Prostate gland (tissue), 2 donors: ENCODE measurements around the gene CORO7.

Source experiments
- POLR2A ChIP-seq: fragments of 450-650 bp; IDR thresholded peaks from one replicate; pipeline ENCODE4 v1.6.1; 2016; ENCODE audit warnings: antibody characterized with exemption, mild to moderate bottlenecking
- TF ChIP-seq, protein P1 (sequence below), 4 experiments: fragments of 200-600 bp in 2 of 4; fragments of 450-650 bp in 2 of 4; sonication (generic) in 2 of 4; IDR thresholded peaks; 1 replicate in 3 of 4; 2 replicates in 1 of 4; pipeline ENCODE4 v1.5.1; 2016 to 2019; ENCODE audit warnings: antibody characterized with exemption in 4 of 4, mild to moderate bottlenecking in 2 of 4, moderate library complexity in 2 of 4

DNA sequence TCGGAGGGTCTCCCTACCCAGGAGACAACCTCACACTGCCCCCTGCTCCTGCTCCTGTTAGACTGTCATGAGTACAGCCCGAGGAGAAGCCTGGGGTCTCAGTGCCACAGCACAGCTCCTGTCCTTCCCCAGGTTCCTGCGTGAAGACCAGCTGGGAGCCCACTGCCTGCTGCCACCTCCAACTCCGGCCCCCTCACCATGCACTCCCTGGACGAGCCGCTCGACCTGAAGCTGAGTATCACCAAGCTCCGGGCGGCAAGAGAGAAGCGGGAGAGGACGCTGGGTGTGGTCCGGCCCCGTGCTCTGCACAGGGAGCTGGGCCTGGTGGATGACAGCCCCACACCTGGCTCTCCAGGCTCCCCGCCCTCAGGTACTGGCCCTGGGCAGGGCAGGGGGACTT is 84.3 kb downstream of the CORO7 start:
- TF ChIP-seq, protein P1, sequence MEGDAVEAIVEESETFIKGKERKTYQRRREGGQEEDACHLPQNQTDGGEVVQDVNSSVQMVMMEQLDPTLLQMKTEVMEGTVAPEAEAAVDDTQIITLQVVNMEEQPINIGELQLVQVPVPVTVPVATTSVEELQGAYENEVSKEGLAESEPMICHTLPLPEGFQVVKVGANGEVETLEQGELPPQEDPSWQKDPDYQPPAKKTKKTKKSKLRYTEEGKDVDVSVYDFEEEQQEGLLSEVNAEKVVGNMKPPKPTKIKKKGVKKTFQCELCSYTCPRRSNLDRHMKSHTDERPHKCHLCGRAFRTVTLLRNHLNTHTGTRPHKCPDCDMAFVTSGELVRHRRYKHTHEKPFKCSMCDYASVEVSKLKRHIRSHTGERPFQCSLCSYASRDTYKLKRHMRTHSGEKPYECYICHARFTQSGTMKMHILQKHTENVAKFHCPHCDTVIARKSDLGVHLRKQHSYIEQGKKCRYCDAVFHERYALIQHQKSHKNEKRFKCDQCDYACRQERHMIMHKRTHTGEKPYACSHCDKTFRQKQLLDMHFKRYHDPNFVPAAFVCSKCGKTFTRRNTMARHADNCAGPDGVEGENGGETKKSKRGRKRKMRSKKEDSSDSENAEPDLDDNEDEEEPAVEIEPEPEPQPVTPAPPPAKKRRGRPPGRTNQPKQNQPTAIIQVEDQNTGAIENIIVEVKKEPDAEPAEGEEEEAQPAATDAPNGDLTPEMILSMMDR (IDR thresholded peaks at IDR 0.05): no peak
- no peak for TF ChIP-seq POLR2A
